ENCODE results near the gene VSIG1.

DNA sequence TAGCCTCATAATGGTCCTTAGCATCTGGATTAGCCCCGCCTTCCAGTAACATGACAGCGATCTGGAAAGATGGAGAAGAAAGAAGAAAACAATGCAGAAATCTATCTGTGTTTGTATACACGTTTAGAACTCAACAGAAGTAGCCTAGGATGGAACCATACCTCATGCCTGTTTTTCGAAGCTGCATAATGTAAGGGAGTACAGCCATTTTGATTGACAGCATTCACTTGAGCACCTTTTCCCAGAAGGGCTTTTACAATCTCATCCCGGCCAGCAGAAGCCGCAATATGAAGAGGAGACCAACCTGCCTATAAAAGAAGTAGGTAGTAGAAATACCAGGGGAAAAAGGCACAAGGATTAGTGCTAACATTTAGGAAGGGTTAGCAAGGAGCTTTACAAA lies 42.9 kb downstream of the VSIG1 start:
- TF ChIP-seq, protein P1, sequence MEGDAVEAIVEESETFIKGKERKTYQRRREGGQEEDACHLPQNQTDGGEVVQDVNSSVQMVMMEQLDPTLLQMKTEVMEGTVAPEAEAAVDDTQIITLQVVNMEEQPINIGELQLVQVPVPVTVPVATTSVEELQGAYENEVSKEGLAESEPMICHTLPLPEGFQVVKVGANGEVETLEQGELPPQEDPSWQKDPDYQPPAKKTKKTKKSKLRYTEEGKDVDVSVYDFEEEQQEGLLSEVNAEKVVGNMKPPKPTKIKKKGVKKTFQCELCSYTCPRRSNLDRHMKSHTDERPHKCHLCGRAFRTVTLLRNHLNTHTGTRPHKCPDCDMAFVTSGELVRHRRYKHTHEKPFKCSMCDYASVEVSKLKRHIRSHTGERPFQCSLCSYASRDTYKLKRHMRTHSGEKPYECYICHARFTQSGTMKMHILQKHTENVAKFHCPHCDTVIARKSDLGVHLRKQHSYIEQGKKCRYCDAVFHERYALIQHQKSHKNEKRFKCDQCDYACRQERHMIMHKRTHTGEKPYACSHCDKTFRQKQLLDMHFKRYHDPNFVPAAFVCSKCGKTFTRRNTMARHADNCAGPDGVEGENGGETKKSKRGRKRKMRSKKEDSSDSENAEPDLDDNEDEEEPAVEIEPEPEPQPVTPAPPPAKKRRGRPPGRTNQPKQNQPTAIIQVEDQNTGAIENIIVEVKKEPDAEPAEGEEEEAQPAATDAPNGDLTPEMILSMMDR (IDR thresholded peaks at IDR 0.05) = no peak
- TF ChIP-seq POLR2A (IDR thresholded peaks at IDR 0.05) = no peak
